Kidney (tissue), 14 donors: ENCODE results near the gene SMAGP. TPM values are rescaled to one million over a fixed set of nuclear protein-coding genes. Genes with fewer than 3 reads are reported as not detected.
"Not testable (repeated sequence)": the region's sequence is repeated elsewhere in the genome, so short reads cannot be mapped to it uniquely, and the experiment has no call there.

Source experiments
- DNase-seq, 5 donors: peaks; one replicate each; pipeline ENCODE4 v3.0.0-alpha.2; 2013 to 2020
- FAIRE-seq: peaks from 2 replicates; lab custom pipeline; 2012; peaks lifted over from hg19 to GRCh38; lab: Jason Lieb, UNC
- H3K27ac ChIP-seq, 2 donors: one replicate each; pipeline ENCODE4 v1.7.0; 2013; ENCODE audit warnings: low read depth in 2 of 2, low read length in 2 of 2, inconsistent platforms in 1 of 2
- H3K27me3 ChIP-seq: one replicate; pipeline ENCODE4 v1.7.1; 2013; ENCODE audit warnings: low read length, inconsistent platforms; ENCODE audit not compliant: control insufficient read depth, insufficient read depth
- H3K36me3 ChIP-seq, 3 donors: one replicate each; pipeline versions ENCODE4 v1.7.0 to v1.7.1; 2013; ENCODE audit warnings: low read length in 3 of 3, control low read depth in 1 of 3, inconsistent platforms in 1 of 3; ENCODE audit not compliant: insufficient read depth in 3 of 3, control insufficient read depth in 2 of 3
- H3K4me1 ChIP-seq, 3 donors: one replicate each; pipeline versions ENCODE4 v1.7.0 to v1.7.1; 2013; ENCODE audit warnings: low read length in 3 of 3, inconsistent platforms in 1 of 3, low read depth in 1 of 3; ENCODE audit not compliant: control insufficient read depth in 2 of 3, insufficient read depth in 2 of 3
- H3K4me3 ChIP-seq, 3 donors: one replicate each; pipeline versions ENCODE4 v1.7.0 to v1.8.1; 2013; ENCODE audit warnings: low read length in 3 of 3, control low read depth in 1 of 3, inconsistent platforms in 1 of 3
- H3K9ac ChIP-seq, 3 donors: one replicate each; pipeline versions ENCODE4 v1.7.0 to v1.7.1; 2013; ENCODE audit warnings: low read length in 3 of 3, control low read depth in 1 of 3, inconsistent platforms in 1 of 3
- H3K9me3 ChIP-seq, 3 donors: one replicate each; pipeline versions ENCODE4 v1.7.0 to v1.7.1; 2013; ENCODE audit warnings: low read length in 3 of 3, control low read depth in 1 of 3, inconsistent platforms in 1 of 3; ENCODE audit not compliant: control insufficient read depth in 2 of 3, insufficient read depth in 1 of 3
- intact Hi-C: fragments of 100-400 bp; cut with DNase I; formaldehyde crosslinking; loops from one replicate; pipeline ENCODE4 v1.11.1; 2022
- polyA plus RNA-seq: library from polyadenylated mRNA; stranded (reverse); fragments of 350-450 nt; fragmentation: Illumina TruSeq; extraction: RNeasy Lipid Tissue Mini Kit (QIAGEN cat#74804); gene quantifications from one replicate; pipeline ENCODE4 v1.2.3, GENCODE V29; 2014; ENCODE audit warnings: low read depth, low replicate concordance; ENCODE audit not compliant: insufficient read depth
- total RNA-seq: library from RNA; stranded (reverse); fragmentation: NEBNext Ultra II Directional; extraction: Animal tissue kit (Norgen Biotek cat#: 25700); gene quantifications from one replicate; pipeline ENCODE4 v1.2.1, GENCODE V29; 2021
- TF ChIP-seq, protein P1 (sequence below): IDR thresholded peaks from 3 replicates; pipeline ENCODE4 v1.5.1; 2012; ENCODE audit warnings: mild to moderate bottlenecking, moderate library complexity, borderline replicate concordance; ENCODE audit not compliant: insufficient read depth; ENCODE audit errors: extremely low read depth
- donor health status: control.
- donor health status: control.
- donor health status: control.
- donor health status: control.
- donor health status: control.
- donor health status: DM: yes; HTN: yes; CAD: no.
- donor health status: Normal renal cell carcinoma (clear cell type).

SMAGP gene
- total and polyA plus RNA-seq, 2 donors from 2014 or later = 22.8 to 28.5 TPM

DNA sequence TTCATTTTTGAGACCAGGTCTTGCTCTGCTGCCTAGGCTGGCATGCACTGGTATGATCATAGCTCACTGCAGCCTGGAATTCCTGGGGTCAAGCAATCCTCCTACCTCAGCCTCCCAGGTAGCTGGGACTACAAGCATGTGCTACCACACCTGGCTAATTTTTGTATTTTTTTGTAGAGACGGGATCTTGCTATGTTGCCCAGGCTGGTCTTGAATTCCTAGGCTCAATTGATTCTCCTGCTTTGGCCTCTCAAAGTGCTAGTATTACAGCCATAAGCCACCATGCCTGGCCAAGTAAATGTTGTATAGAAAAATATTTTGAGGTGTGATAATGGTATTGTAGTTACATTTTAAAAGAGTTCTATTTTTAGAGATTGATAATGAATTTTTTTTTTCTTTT, 41.2 kb upstream of the SMAGP start:
- no peak overlapping the region for H3K4me3 ChIP-seq
- FAIRE-seq = no peak
- TF ChIP-seq, protein P1, sequence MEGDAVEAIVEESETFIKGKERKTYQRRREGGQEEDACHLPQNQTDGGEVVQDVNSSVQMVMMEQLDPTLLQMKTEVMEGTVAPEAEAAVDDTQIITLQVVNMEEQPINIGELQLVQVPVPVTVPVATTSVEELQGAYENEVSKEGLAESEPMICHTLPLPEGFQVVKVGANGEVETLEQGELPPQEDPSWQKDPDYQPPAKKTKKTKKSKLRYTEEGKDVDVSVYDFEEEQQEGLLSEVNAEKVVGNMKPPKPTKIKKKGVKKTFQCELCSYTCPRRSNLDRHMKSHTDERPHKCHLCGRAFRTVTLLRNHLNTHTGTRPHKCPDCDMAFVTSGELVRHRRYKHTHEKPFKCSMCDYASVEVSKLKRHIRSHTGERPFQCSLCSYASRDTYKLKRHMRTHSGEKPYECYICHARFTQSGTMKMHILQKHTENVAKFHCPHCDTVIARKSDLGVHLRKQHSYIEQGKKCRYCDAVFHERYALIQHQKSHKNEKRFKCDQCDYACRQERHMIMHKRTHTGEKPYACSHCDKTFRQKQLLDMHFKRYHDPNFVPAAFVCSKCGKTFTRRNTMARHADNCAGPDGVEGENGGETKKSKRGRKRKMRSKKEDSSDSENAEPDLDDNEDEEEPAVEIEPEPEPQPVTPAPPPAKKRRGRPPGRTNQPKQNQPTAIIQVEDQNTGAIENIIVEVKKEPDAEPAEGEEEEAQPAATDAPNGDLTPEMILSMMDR = no peak
- H3K27me3 ChIP-seq = no peaks in the 10 kb centered on the region
- intact Hi-C loops = no loop called here
- DNase-seq = no peak
- no peaks in the 10 kb centered on the region for H3K36me3 ChIP-seq
- H3K9me3 ChIP-seq = no peaks in the 10 kb centered on the region
- H3K27ac ChIP-seq = no peak overlapping the region
- no peaks in the 10 kb centered on the region for H3K4me1 ChIP-seq
- no peak overlapping the region for H3K9ac ChIP-seq

DNA sequence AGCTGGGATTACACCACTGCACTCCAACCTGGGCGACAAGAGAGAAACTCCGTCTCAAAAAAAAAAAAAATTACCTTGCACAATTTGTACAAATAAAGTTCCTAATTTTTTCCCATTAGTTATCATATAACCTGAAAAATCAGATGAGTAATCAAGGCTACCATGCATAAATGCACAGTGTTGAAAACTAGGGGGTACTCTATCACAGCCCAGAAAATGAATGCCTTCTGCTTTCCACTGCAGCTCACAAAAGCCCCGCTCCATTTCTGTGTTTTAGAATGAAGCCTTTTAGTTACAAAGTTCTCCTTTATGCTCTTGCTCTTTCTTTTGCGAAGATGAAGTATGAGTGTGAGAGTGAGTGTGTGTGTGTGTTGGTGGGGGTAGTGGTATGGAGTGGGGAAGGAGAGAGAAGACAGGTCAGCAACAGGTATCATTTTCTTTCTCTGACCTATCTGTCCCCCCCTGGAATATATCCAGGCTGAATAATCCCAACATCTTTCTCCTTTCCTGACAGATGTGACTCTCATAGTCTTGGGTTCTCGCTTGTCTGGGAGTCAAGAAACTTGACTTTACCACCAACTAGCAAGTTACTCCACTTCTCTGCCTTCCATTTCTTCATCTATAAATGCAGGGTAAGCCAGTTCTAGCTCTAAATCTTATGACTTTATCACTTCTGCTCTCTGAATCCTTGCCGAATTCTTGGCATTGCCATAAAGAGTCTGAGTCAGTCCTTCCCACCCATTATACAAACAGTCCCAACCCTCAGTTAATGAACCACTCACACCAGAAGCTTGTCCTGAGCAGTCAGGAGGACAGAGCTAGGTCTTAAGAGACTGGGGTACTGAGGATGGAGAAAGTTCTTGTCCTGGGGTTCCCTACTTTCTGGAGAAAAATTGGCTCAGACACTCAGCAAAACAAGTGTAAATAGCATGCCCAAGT, 37.7 kb upstream of the SMAGP start:
- Histone ChIP-seq H3K27me3 (no peaks in the 10 kb centered on the region), H3K4me1 (no peaks in the 10 kb centered on the region), H3K4me3 (no peak overlapping the region), H3K36me3 (no peaks in the 10 kb centered on the region), H3K9ac (no peak overlapping the region), H3K9me3 (no peaks in the 10 kb centered on the region), H3K27ac (no peak overlapping the region)
- DNase-seq (no peak), FAIRE-seq (no peak)
- TF ChIP-seq, protein P1 = no peak
- intact Hi-C loops = no loop called here

DNA sequence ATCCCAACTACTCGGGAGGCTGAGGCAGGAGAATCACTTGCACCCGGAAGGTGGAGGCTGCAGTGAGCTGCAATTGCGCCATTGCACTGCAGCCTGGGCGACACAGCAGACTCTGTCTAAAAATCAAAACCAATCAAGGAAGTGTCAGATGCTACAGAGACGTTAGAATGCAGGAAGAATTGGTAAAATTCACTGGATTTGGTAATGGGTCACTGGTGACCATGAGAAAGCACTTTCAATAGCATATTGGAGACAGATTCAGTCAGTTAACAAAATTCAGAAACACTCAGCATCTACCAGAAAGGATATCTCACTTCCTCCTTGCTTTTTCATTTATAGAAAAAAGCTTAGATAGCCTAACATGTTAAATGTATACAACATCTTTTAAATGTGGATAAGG, 36.3 kb upstream of the SMAGP start:
- Histone ChIP-seq H3K27ac (no peak overlapping the region), H3K4me1 (no peaks in the 10 kb centered on the region), H3K9ac (no peak overlapping the region), H3K27me3 (no peaks in the 10 kb centered on the region), H3K9me3 (no peaks in the 10 kb centered on the region), H3K36me3 (no peaks in the 10 kb centered on the region), H3K4me3 (no peak overlapping the region)
- TF ChIP-seq, protein P1 = no peak
- intact Hi-C loops = no loop called here
- FAIRE-seq = no peak
- DNase-seq = no peak

DNA sequence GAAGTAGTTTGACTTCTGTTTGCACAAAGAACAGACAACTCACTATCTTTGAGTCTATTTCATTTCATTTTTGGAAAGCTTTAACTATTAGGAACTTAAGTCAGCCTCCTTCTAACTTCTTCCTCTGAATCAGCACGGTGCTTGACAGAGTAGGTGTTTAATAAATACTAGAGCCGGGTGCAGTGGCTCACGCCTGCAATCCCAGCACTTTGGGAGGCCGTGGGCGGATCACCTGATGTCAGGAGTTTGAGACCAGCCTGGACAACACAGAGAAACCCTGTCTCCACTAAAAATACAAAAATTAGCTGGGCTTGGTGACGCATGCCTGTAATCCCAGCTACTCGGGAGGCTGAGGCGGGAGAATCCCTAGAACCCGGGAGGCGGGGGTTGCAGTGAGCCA, 30.6 kb upstream of the SMAGP start:
- H3K9me3 ChIP-seq, DNase-seq, H3K9ac ChIP-seq, H3K4me1 ChIP-seq, H3K27me3 ChIP-seq, H3K27ac ChIP-seq, H3K4me3 ChIP-seq, H3K36me3 ChIP-seq, intact Hi-C loops, FAIRE-seq: not testable (repeated sequence)
